ENCODE data around the gene ZNRF3.

The ZNRF3 gene

DNA sequence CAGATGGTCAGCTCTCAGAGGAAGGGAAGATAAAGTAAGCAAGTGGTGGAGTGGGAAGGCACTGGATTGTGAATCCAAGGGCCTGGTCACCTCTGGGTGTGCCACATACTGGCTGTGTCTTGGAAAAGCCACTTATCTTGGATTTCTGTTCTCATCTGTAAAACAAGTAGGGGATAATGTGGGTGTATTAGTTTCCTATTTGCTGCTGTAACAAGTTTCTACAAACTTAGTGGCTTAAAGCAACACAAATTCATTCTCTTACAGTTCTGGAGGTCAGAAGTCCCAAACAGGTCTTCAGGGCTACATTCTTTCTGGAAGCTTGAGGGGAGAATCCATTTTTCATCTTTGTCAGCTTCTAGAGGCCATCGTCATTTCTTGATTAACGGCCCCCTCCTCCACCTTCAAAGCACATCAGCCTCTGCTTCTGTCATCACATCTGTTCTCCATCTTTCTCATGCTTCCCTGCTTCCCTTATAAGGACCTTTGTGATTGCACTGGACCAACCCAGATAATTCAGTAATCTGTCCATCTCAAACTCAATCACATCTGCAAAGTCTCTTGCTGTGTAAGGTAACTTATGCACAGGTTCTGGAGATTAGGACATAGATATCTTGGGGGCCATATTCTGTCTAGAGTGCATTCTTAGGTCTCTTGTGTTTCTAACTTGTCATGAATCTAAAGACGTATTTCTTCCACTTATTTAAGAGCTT is 102.4 kb downstream of the ZNRF3 start:
- Histone ChIP-seq H3K79me2 (ENCODE audit: insufficient read depth, low read length) (no peaks in the 10 kb centered on the region), H4K20me1 (ENCODE audit: insufficient read depth, low read length) (peaks cover 32% of the 10 kb centered on the region; the same call in 1 of the 2 replicates), H3K4me2 (ENCODE audit: insufficient read depth, low read length) (no peak overlapping the region), H3K36me3 (ENCODE audit: insufficient read depth, low read length) (peaks cover 4% of the 10 kb centered on the region; the same call in 1 of the 2 replicates), H3K9ac (ENCODE audit: low read depth, low read length) (no peak overlapping the region), H3K9me3 (ENCODE audit: insufficient read depth, low read length, severe bottlenecking) (no peaks in the 10 kb centered on the region), H3K27ac (ENCODE audit: low read length) (no peak overlapping the region), H3K27me3 (ENCODE audit: insufficient read depth, low read length, poor library complexity) (no peaks in the 10 kb centered on the region), H3K4me1 (ENCODE audit: insufficient read depth, low read length) (no peaks in the 10 kb centered on the region), H3K4me3 (ENCODE audit: low read depth in 1 of 2, low read length in 2 of 2) (no peak overlapping the region), H2AFZ (ENCODE audit: low read depth, low read length) (no peak overlapping the region)
- ATAC-seq (ENCODE audit: insufficient read depth, low read depth) (no peak), DNase-seq (no peak)
- TF ChIP-seq, protein P1, sequence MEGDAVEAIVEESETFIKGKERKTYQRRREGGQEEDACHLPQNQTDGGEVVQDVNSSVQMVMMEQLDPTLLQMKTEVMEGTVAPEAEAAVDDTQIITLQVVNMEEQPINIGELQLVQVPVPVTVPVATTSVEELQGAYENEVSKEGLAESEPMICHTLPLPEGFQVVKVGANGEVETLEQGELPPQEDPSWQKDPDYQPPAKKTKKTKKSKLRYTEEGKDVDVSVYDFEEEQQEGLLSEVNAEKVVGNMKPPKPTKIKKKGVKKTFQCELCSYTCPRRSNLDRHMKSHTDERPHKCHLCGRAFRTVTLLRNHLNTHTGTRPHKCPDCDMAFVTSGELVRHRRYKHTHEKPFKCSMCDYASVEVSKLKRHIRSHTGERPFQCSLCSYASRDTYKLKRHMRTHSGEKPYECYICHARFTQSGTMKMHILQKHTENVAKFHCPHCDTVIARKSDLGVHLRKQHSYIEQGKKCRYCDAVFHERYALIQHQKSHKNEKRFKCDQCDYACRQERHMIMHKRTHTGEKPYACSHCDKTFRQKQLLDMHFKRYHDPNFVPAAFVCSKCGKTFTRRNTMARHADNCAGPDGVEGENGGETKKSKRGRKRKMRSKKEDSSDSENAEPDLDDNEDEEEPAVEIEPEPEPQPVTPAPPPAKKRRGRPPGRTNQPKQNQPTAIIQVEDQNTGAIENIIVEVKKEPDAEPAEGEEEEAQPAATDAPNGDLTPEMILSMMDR (IDR thresholded peaks at IDR 0.05; ENCODE audit: borderline replicate concordance, extremely low read depth, low read length, poor library complexity, severe bottlenecking): no peak

DNA sequence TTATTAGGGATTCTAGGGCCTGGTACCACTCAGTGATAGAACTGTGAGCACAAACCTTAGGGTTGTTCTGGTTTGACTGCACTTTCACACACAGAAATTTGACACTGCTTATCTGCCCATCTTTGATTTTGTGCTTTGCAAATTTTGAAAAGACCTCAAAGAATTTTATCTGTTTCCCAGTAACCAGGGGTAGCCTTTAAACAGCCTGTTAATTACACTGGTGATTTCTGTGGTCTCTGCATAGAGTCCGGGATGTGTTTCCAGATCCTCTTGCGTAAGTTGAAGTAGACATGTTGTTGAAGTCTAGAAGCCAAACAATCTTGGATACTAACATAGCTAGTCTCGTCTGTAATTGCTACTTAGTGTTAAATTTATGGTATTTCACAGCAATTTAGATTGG is 103.0 kb downstream of the ZNRF3 start:
- ATAC-seq (ENCODE audit: insufficient read depth, low read depth): no peak
- Histone ChIP-seq H3K27me3 (ENCODE audit: insufficient read depth, low read length, poor library complexity) (no peaks in the 10 kb centered on the region), H4K20me1 (ENCODE audit: insufficient read depth, low read length) (peaks cover 30% of the 10 kb centered on the region; the same call in 1 of the 2 replicates), H3K36me3 (ENCODE audit: insufficient read depth, low read length) (peaks cover 6% of the 10 kb centered on the region; the same call in 1 of the 2 replicates), H3K9ac (ENCODE audit: low read depth, low read length) (no peak overlapping the region), H3K4me1 (ENCODE audit: insufficient read depth, low read length) (no peaks in the 10 kb centered on the region), H3K79me2 (ENCODE audit: insufficient read depth, low read length) (no peaks in the 10 kb centered on the region), H3K9me3 (ENCODE audit: insufficient read depth, low read length, severe bottlenecking) (no peaks in the 10 kb centered on the region), H3K4me2 (ENCODE audit: insufficient read depth, low read length) (no peak overlapping the region), H2AFZ (ENCODE audit: low read depth, low read length) (no peak overlapping the region), H3K27ac (ENCODE audit: low read length) (no peak overlapping the region), H3K4me3 (ENCODE audit: low read depth in 1 of 2, low read length in 2 of 2) (no peak overlapping the region)
- no peak for TF ChIP-seq EZH2 (IDR thresholded peaks at IDR 0.05; ENCODE audit: borderline replicate concordance, low read depth, low read length, severe bottlenecking)
- TF ChIP-seq, protein P1 (IDR thresholded peaks at IDR 0.05; ENCODE audit: borderline replicate concordance, extremely low read depth, low read length, poor library complexity, severe bottlenecking): no peak
- DNase-seq: no peak

DNA sequence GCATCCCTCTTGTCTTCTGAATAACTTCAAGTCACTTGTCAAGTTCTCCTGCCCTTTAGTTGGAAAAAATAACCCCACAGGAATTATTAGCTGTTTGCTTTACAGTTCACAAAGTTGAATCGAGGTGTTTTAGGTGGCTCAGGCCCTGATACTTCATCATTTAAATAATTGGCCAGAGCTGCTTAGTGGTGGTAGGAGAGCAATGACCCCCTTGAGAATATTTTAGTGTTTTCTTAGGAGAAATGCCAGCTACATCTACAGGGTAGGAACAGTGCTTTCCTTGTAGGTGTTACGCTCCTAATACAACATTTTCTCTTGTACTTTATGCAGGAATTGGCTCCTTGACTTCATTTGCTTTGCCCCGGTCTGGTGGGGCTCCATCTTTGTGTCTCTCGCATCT is 105.1 kb downstream of the ZNRF3 start:
- no peak overlapping the region for H3K9ac ChIP-seq (ENCODE audit: low read depth, low read length)
- no peak for DNase-seq
- H3K36me3 ChIP-seq (ENCODE audit: insufficient read depth, low read length): peaks cover 7% of the 10 kb centered on the region; the same call in 1 of the 2 replicates
- H3K27ac ChIP-seq (ENCODE audit: low read length): no peak overlapping the region
- H4K20me1 ChIP-seq (ENCODE audit: insufficient read depth, low read length): peaks cover 27% of the 10 kb centered on the region; the same call in 1 of the 2 replicates
- H3K4me2 ChIP-seq (ENCODE audit: insufficient read depth, low read length): no peak overlapping the region
- no peaks in the 10 kb centered on the region for H3K4me1 ChIP-seq (ENCODE audit: insufficient read depth, low read length)
- H3K4me3 ChIP-seq (ENCODE audit: low read depth in 1 of 2, low read length in 2 of 2): no peak overlapping the region
- ATAC-seq (ENCODE audit: insufficient read depth, low read depth): no peak
- H2AFZ ChIP-seq (ENCODE audit: low read depth, low read length): no peak overlapping the region
- TF ChIP-seq EZH2 (IDR thresholded peaks at IDR 0.05; ENCODE audit: borderline replicate concordance, low read depth, low read length, severe bottlenecking): no peak
- TF ChIP-seq, protein P1 (IDR thresholded peaks at IDR 0.05; ENCODE audit: borderline replicate concordance, extremely low read depth, low read length, poor library complexity, severe bottlenecking): no peak
- H3K79me2 ChIP-seq (ENCODE audit: insufficient read depth, low read length): no peaks in the 10 kb centered on the region
- no peaks in the 10 kb centered on the region for H3K9me3 ChIP-seq (ENCODE audit: insufficient read depth, low read length, severe bottlenecking)
- no peaks in the 10 kb centered on the region for H3K27me3 ChIP-seq (ENCODE audit: insufficient read depth, low read length, poor library complexity)
